GM21447 (cell line): Measurements from ENCODE around the gene MAGI2.

Source experiments
- ATAC-seq: cut with Tn5 transposase; IDR thresholded peaks from one replicate; pipeline ENCODE4 v1.9.1; 2021; ENCODE audit not compliant: unreplicated experiment

Gene MAGI2

DNA sequence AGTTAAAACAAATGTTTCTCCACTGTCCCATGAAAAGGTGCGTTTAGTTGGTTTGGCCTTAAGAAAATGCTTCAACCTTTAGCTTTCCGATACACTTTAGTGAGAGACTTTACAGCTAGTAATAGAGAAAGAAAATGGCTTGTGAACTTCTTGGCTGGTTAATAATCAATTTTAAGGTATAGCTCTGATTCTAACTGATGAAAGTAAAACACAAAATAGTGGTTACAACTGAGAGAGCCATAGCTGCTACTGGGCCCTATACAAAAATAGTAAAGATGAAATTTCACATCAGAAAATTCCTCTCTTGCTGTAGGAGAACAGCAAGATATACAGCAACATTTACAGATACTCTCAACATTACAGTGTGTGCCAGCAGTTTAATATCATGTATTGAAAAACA, 1283.5 kb downstream of the MAGI2 start:
- no peak for ATAC-seq

DNA sequence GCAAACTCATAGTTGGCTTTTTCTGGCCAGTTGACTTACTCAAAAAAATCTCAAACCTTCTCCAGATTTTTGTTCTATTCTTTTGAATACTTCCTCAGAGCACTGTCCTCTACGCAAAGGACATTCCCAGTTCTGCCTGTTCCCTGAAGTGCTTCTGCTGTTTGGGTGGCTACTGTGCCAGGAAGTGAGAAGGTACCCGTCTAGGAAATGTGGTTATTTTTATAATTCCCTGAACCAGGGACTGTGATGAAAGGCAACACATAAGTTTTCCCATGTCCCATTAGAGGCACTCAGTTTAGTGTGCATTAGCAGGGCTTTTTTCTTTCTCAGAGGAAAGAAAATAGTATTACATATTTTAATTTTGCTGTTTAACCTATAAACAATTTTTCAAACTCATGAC, 1284.6 kb downstream of the MAGI2 start:
- no peak for ATAC-seq

DNA sequence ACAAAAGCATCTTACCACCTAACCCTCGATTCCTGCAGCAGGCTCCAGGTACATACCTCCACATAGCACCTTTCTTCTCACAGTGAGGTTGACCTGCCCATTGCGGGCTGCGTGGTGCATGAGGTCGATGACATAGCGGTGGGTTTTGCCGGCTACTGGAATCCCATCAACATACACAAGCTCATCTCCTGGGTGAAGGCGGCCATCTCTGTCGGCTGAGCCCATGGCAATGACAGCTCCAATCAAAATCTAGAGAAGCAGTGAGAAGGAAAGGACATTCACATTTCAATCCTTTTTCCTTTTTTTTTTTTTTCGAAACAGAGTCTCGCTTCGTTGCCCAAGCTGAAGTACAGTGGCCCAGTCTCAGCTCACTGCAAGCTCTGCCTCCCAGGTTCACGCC, 1285.6 kb downstream of the MAGI2 start:
- no peak for ATAC-seq

DNA sequence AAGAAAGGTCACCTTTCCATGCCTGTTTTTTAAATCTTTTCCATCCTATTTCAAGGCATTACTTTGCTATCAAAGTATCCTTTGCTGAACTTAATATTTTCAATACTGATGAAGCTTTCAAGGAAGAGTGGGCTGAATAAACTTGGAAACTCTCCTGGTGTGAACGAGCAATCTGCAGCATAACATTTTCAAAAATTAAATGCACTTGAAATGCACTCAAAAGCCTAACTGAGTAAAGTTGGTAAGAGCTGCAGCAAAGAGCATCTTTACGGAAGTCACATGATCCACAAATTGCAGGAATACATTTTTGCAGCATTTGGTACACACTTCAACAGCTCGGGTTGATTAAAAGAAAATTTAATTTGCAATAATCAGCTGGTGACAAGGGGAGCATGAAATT, 1287.6 kb downstream of the MAGI2 start:
- no peak for ATAC-seq

DNA sequence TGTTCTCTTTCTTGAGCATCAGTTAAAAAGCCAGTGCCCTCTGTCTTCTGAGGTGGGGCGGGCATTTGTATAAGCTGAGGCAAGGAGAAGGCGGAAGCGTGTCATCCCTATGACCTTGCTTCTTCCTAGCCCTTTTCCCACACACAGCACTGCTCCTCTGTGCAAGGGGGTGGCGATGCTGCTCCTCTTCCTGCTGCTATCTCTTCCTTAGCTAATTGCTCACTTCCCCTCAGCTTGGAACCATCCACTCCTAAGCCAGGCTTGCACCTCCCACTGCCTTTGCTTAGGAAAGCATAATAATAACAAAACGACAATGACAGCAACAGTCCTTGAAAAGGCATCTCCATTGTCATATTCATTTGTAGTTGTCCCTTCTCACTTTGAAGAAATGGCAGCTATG, 1288.0 kb downstream of the MAGI2 start:
- ATAC-seq: no peak

DNA sequence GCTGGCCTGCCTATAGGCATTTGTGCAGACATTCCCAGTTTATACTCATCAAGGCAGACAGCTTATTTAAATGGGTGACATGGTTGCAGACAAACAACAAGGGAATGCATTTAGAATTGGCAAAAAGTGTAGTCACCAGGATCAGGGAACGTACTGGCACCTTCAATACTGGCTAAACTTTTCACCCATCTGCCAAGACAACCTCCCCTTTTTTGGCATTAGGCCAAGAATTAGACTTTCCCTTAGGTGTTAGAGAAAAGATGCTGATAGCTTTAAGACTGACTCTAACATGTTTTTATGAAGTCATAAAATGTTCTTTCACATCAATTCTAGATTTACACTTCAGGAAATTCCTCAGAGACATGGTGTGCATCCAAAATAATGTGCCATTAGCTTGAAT, 1289.0 kb downstream of the MAGI2 start:
- no peak for ATAC-seq

DNA sequence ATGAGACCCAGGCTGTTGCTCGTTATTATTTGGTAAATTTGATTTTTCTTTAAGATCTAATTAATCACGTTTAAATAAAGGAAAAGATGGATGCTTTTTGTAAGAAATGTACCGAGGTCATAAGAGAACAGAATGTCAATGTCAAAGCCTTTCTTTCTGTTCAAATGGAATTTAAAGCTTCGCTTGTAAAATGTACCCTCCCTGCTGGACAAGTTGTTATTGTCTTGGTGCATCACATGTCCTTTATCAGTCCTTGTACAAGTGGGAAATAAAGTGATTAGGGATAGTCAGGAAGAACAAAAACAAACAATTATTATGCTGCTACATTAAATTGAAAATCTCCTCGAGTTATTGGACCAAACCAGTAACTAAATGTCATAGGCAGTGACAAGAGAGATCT, 1291.7 kb downstream of the MAGI2 start:
- ATAC-seq: no peak

DNA sequence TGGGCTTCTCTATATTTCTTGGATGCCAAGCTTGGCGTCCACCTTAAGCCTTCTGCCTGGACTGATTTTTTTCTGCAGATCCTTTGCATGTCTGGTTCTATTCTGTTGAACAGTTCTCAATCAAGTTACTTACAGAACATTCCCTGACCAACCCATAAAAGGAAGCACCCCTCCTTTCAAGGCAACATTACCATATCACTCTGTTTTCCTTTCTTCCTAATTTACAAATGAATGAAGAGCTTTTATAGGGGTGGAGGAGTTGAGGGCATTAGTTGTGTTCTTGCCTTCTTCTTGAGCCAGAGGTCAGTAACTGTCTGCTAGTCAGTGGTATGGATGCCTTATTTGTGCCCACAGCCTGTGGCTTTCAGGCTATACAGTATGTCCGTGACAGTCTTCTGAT, 1293.9 kb downstream of the MAGI2 start:
- no peak for ATAC-seq

DNA sequence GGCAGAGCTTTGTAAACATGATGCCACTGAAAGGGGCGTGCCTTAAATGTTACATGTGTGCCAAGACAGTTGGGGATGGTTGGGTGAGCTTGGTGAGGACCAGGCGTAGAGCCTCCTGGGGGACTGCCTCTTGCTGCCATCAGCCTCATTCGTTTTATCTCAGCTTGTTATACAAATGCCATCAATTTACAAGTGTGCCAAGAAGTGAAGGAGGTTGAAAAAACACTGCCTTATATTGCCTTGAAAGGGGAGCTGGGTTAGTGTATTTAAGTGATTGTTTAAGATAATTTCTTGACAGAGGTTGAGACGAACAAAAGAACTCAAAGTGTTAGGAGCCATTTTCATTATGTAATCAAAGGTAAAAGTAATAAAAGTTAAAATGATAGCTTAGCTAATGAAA, 1300.2 kb downstream of the MAGI2 start:
- ATAC-seq: no peak

DNA sequence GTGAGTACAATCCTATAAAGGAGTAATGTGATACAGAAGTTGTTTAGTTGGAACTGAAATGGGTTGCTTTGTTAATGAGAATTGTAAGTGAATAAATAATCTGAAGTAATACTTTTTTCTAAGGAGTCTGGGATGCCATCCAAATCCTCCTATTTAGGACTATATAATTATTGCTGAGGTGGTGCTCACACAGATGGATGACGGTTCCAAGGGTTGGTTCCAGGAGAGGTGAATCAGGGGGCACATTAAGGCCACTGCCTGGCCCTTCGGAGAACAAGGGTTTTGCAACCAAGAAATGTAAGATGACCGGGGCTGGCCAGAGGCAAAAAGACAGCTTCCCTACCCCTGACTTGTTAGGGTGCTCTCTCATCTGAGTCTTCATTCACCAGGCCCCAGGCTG, 1302.2 kb downstream of the MAGI2 start:
- ATAC-seq: no peak

DNA sequence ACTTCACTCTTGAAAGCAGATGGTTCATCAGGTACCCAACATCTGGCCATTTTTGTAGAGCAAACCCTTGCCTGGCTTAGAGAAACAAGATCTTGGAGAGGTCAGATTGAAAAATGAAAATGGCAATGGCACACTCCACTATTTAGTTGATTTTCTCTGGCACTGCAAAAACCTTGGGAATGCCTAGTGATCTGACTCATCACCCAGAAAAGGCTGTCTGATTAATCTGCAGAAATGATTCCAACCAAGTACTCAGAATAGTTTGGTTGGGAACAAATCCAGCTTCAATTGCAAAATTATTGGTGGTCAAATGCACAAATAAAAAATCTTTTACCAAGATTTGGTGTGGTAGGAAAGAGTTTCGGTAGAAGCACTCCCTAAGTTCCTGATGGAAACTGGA, 1303.7 kb downstream of the MAGI2 start:
- ATAC-seq: no peak

DNA sequence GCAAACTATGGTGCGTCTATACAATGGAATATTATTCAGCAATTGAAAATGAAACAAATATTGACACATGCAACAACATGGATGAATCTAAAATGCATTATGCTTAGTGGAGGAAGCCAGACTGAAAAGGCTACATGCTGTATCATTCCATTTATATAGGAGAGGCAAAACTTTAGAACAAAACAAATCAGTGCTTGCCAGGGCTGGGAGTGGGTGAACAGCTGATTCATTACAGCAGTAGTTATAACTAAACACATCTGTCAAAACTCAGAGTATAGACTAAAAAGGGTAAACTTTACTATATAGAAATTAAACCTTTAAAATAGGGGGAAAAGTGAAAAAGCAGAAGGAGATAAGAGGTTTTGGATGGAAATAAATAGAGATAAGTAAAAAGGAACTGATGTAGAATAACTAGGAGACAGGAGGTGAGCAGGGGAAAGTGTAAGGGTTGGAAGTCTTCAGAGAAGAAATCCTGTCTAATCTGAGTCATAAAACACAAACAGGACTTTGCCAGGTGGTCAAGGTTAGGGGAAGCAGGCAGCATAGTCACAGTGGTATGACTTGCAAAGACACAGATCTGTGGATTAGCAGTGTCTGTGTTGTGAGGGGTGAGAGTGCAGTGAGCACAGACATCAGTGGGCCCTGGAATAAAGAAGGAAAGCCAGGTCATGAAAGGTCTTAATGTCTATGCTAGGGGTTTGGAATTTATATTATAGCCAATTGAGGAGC, 1305.1 kb downstream of the MAGI2 start:
- ATAC-seq: no peak

DNA sequence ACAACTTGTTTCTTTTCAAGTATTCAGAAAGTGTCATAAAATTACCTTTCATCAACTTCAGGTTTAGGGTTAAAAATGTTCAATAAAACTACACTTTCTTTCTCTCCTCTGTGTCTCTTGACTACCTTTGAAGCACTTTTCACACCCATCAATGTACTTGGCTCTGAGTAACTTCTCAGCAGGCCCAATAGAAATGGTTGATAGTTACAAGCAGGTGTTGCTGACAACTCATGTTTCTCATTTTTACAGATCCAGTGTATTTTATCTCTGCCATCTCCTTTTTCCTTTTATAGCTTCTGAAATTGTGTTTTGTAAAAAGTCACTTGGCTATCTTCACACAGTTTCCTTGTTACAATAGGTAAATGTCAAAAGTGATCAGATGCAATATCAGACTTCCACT, 1306.9 kb downstream of the MAGI2 start:
- ATAC-seq: no peak

DNA sequence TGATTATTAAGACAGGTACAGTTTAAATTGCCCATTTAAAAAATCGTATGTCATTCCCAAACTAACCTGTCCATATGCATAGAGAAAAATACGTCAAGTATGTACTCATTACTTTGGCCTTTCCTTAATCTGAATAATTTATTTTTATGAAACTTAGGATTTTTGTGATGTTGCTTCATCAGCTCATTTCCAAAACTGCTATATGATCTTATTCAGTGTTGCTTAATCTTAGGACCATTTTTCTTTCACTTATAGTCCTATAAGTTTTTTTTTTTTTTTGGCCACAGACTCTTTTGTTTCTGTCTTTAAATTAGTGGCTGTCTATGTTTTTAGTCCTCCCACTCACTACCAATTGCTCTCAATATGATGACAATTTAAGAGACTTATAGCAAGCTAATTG, 1309.8 kb downstream of the MAGI2 start:
- no peak for ATAC-seq

DNA sequence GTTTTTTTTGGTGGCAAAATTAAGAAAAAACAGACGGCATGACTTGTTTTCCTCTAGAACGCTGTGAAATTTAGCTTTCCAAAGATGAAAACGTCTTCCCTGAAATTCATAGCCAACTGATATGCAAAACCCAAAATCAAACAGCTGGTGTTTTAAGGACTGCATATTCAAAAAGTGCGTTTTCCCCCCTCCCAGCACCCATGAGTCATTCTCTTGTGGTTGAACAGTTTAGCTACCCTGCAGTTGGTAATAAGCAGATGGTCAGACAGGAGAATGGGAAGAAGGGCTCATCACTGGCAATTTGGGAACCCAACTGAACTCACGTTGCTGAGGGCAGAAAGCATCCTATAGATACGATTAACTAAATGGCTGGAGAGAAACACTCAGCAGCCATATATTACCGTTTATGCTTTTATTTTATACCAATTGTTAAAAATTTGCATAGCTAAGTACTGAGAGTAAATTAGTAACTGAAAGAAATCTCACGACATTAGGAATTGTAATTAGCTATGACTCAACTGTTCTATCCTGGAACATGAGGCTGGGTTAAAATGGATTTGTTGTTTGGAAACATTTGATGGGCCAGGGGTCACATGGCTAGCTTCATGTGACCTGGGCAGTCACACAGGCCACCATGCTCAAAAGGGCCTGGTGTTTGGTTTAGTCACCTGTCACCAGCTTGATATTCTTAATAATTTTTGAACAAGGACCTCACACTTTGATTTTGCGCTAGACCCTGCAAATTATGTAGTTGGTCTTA, 1311.8 kb downstream of the MAGI2 start:
- no peak for ATAC-seq

DNA sequence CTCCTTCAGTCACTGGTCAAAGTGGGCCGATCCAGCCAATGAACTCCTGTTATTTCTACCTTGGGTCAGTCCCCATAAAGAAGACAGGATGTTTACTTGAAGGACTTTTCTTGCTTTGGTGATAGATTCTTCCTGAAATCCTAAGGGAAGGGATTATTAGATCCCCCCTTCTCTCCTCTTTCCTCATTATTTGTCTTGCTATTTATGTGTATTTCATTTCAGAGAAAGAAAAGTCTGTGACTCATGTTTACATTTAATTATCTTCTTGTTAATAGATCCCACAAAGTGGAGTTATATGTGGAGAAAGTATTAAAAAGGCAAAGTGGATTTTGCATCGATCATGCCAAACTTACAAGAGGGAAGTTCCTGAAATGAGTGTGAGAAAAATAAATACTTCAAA, 1313.4 kb downstream of the MAGI2 start:
- no peak for ATAC-seq

DNA sequence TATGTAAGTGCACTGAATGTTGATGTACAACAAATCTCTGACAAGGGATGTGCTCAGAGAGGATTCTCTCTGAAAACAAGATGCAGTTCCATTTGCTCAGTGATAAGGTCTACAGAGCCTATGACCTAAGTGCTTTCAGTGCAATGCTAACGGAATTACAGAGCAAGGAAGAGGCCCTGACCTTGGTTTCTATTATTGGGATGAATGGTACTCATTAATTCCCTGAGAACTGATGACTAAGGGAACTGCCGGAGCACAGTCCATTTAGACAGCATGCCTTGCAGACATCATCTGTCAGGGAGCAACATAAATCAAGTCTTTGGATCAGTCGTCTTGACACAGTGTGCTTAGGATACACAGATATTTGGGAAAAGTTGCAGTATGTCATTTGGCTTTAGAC, 1314.1 kb downstream of the MAGI2 start:
- no peak for ATAC-seq

DNA sequence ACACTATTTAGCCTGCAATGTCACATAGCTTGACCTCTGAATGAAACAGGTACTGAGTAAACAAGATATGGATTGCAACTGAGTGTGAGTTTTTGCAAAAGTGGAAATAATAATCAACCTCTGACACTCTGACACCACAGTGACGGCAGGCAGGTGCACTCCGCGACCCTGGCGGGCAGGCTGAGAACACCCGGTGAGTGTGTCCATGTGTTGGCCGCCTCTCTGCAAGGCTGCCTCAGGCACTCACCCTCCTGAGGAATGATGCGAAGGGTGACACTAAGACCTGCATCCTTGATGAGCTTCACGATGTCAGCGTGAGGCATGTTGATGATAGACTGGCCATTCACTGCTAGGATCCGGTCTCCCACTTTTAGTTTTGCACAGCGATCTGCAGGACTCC, 1318.7 kb downstream of the MAGI2 start:
- ATAC-seq: no peak

DNA sequence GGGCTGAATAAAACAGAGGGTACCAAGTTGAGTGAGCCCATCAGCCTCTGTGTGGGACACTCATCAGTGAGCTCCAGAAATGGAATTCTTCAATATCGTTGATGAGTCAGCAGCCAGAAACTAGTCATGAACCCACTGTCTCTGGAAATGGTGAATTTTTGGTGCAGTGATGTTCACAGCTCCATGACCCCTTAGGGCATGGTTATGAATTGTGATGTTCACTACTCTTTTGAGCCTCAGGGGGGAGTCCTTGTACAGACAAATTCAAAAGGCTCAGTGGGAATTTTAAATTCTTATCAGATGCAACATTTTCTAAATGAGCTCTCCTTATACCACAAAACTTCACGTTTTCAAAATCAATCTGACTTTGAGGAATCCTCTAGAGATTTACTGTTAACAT, 1319.2 kb downstream of the MAGI2 start:
- no peak for ATAC-seq

DNA sequence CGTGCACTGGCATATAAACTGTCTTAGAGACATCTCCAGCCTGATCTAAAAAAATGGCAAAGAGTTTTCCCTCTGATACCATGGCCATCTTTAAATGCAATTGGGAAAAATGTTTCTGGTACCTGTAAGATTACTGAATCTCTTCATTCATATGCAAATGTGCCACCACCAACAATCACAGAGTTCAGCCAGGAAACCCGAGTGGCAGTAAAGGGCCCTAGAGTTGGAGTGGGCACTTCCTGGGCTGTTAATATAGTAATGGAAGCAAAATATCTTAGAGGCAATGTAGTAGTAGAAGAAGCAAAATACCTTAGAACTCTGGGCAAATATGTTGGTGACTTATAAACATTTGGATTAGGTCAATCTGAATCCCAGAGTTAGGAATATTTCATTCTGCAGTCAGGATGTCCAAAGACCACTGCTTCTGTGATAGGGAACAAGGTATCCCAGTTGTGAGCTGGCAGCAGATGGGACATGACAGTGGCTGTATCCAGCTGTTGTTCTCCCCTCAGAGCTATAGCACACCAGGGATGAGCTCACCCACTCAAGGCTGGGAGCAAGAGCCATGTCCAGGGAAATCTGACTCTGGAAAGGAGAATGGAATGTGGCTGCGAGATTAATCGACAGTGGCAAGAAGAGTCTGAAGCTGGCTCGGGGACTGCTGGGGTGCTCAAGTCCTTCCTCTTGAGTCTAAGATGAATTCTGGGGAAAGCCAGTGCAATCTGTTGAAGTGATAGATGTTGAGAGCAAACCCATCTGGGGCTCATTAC, 1322.8 kb downstream of the MAGI2 start:
- ATAC-seq: no peak

DNA sequence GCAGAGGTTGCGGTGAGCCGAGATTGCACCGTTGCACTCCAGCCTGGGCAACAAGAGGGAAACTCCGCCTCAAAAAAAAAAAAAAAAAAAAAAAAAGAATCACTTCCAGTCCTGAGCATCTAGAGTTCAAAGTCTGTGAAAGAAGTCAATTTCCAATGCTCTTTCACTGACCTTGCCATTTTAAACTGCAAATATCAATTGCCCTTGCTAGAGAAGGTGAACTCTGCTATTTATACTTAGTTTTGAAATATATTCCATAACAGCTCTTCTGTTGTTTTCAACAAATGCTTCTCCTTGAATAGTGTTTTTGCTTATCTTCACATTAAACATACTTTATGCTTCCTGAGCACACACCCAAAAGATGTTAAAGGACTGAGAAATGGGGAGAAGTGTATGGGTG, 1323.6 kb downstream of the MAGI2 start:
- ATAC-seq: no peak

DNA sequence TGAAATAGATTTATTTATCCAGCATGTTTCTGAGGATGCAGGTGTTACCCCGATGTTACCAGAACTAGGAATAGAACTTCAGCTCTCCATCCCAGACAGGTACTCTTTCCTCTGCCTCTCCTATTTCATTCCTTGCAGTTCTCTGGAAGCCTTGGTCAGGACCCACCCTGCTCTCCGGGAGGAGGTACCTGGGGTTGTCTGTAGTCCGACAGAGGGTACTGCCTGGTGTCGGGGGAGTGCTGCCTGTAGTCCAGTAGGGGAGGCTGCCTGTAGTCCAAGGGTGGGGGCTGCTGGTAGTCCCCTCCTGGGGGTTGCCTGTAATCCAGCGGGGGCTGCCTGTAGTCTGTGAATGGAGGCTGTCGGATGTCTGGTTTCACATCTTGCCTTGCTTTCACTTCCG, 1326.5 kb downstream of the MAGI2 start:
- ATAC-seq: no peak
